ENCODE measurements around the gene CAPN11.
A peak's percentile ranks its signal among the peaks of the same experiment; 100 is the strongest.

The CAPN11 gene

GRCh38 chr6:44219053-44219814 is 60.6 kb downstream of the CAPN11 start:
- TF ChIP-seq, protein P1, sequence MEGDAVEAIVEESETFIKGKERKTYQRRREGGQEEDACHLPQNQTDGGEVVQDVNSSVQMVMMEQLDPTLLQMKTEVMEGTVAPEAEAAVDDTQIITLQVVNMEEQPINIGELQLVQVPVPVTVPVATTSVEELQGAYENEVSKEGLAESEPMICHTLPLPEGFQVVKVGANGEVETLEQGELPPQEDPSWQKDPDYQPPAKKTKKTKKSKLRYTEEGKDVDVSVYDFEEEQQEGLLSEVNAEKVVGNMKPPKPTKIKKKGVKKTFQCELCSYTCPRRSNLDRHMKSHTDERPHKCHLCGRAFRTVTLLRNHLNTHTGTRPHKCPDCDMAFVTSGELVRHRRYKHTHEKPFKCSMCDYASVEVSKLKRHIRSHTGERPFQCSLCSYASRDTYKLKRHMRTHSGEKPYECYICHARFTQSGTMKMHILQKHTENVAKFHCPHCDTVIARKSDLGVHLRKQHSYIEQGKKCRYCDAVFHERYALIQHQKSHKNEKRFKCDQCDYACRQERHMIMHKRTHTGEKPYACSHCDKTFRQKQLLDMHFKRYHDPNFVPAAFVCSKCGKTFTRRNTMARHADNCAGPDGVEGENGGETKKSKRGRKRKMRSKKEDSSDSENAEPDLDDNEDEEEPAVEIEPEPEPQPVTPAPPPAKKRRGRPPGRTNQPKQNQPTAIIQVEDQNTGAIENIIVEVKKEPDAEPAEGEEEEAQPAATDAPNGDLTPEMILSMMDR (conservative IDR thresholded peaks at IDR 0.05): no peak
- H3K27ac ChIP-seq: peak overlapping the region; percentile 78

DNA sequence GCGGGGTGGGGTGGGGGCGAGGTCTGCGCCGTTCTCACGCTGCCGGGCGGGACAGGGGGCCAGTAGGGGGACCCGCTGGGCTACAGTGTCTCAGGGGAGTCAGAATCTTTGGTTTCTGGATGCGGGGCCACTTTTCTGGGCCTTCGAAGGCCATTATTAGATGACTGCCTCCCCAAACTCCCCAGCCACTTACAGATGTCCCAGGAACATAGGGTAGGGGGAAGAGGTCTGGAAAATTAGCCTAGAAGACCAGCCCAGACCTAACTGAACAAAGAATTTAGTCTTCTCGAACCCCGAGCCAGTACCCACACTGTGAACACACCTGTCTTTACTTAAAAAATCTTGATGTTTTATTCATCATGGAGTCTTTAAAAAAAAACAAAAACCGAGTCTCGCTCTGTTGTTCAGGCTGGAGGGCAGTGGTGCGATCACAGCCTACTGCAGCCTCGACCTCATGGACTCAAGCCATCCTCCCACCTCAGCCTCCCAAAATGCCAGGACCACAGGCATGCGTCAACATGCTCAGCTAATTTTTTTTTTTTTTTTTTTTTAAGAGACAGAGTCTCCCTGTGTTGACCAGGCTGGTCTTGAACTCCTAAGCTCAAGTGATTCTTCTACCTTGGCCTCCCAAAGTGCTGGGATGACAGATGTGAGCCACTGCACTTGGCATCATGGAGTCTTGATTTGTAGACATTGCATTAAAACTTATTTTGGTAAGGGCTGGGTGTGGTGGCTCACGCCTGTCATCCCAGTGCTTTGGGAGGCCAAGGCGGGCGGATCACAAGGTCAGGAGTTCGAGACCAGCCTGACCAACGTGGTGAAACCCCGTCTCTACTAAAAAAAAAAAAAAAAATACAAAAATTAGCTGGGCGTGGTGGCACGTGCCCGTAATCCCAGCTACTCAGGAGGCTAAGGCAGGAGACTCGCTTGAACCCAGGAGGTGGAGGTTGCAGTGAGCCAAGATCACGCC is 61.5 kb downstream of the CAPN11 start:
- H3K27ac ChIP-seq: peak overlapping the region; percentile 78
- TF ChIP-seq, protein P1 (conservative IDR thresholded peaks at IDR 0.05): peak; percentile 21; the same call in 1 of the 2 replicates

DNA sequence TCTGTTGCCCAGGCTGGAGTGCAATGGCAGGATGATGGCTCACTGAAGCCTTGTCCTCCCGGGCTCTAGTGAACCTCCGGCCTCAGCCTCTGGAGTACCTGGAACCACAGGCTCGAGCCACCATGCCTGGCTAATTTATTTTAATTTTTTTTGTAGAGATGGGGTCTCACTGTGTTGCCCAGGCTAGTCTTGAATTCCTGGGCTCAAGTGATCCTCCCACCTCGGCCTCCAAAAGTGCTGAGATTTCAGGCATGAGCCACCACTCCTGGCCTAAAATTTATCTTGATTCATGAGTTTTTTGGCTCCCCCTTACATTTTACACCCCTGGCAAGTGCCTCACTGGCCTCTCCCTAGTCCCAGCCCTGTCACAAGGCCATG is 62.3 kb downstream of the CAPN11 start:
- TF ChIP-seq, protein P1 (conservative IDR thresholded peaks at IDR 0.05): no peak
- peak overlapping the region; percentile 78 for H3K27ac ChIP-seq

DNA sequence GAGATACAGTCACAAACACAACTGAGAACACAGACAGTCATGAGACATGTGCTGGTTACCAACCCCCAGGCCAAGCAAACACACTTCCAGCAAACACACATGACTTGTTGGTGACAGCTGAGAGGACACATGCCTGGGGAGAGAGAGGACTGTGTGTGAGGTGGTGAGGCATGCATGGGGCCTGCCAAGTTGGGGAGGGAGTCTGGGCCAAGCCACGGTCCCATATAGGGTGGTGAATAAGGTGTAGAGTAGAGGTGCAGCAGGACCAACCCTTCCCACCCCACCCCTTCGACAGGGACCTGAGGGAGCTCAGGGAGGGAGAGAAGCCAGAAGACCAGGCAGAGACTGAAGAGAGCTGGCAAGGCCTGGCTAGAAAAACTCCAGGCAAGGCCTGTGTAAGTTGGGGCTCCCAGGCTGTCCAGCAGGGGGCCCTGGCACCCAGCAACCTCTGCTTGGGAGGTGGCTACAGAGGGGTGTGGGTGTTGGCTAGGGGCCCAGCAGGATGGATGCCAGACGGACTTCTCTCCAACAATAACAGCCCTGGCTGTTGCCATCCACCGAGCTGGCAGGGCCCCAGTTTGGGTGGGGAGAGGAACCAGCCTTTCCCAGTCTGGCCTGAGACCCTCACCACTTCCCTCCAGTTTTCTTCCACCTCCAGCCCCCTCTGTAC is 62.8 kb downstream of the CAPN11 start:
- peak overlapping the region; percentile 78 for H3K27ac ChIP-seq
- TF ChIP-seq, protein P1 (conservative IDR thresholded peaks at IDR 0.05): peak; percentile 62

DNA sequence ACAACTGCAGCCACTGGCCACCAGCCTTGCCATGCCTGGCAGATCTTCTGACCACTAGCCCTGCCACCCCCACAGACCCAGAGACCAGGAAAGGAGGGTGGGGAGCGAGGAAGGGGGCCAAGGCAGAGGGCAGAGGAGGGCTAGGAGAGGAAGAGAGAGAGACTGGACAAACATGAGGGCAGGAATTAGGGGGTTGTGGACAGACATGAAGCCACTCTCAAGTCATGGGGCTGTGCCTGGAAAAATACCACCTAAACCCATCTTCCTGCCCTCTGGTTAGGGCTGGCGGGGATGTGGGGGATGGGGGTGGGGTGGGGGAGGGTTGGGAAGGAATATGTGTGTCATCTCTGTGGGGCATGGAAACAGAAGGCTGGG is 63.3 kb downstream of the CAPN11 start:
- TF ChIP-seq, protein P1 (conservative IDR thresholded peaks at IDR 0.05): no peak
- peak overlapping the region; percentile 78 for H3K27ac ChIP-seq

DNA sequence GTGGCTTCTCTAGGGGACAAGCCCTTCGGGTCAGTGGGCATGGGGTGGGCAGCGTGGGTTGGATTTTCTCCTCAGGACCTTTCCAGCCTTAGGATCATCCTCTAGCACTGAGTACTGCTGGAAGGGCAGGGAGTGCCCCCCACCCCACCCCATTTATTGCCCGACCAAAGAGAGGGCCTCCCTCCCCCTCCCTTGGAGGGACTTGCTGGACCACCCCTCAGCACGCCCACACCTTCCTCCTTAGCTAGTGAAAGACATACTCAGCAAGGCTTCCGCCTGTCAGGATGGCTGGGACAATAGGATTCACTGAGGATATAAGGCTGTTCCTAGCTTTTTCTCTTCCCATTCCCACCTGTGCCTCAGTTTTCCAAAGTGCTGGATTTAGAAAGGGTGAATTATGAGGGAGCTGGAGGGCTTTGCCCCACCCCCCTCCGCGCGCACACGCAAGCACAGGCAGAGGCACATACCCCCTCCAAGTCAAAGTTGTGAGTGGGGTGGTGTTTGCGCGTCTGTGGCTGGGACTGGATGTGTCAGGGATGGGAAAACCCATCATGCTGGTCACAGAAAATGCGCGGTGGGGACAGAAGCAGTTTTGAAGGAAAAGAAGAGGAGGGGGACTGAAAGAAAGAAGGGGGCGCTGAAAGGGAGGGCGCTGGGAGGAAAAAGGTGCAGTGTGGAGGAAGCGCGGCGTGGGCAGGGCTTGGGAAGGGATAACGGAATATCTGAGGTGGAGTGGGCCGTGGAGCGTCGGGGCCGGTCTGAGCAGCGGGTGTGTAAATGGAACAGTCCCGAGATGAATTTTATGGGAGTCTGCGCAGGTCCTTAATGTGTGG is 64.1 kb downstream of the CAPN11 start:
- TF ChIP-seq, protein P1 (conservative IDR thresholded peaks at IDR 0.05): no peak
- peak overlapping the region; percentile 81 for H3K27ac ChIP-seq

Data from VCaP (cell line).